HG03521 (cell line): Measurements from ENCODE around the gene DNAJB6.
"Not testable (repeated sequence)": the region's sequence is repeated elsewhere in the genome, so short reads cannot be mapped to it uniquely, and the experiment has no call there.

Experiments
- ATAC-seq: cut with Tn5 transposase; IDR thresholded peaks from one replicate; pipeline ENCODE4 v1.9.1; 2021; ENCODE audit warnings: mild to moderate bottlenecking, moderate library complexity; ENCODE audit not compliant: unreplicated experiment

Gene DNAJB6

DNA sequence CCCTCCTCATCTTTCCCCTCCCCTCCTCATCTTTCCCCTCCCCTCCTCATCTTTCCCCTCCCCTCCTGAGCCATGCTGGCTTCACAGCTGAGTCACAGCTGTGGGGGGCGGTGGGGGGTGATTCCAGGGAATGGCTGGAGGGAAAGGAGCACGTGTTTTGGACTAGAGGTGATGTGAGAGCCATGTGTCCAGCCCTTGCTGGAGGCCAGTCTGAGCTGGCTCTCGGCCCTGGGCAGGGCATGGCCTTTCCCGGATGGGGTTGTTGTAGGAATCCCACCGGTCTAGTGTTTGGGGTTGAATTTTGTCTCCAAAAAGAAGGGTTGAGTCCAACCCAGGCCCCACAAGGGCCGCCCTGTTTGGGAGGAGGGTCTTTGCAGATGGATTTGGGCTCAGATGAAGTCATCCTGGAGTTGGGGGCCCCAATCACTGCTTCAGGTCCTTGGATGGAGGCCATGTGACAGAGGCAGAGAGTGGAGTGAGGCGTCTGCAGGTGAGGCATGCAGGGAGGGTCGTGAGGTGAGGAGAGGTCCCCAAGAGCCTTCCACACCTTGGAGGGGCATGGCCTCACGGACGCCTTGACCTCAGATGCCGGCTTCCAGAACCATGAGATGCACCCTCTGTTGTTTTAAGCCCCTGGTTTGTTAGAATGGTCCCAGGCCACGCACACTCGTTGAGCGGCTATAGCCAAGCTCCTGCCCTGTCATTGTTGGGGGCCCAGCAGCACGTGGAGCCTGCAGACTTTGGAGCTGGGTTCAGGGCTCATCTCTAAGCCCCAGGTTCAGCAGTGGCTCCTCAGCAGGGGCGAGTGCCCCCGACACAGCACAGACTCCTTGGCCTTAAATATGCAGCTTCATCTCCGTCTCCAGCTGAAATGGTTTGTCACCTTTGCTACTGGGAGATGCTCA is 101.6 kb downstream of the DNAJB6 start:
- ATAC-seq: no peak

DNA sequence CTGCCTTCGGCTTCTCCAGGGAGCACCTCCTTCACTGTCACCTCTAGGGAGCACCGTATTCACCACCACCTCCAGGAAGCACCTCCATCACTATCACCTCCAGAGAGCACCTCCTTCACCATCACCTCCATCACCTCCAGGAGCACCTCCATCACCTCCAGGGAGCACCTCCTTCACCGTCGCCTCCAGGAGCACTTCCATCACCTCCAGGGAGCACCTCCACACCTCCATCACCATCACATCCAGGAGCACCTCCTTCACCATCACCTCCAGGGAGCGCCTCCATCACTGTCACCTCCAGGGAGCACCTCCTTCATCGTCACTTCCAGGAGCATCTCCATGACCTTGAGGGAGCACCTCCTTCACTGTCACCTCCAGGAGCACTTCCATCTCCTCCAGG is 102.3 kb downstream of the DNAJB6 start:
- no peak for ATAC-seq

DNA sequence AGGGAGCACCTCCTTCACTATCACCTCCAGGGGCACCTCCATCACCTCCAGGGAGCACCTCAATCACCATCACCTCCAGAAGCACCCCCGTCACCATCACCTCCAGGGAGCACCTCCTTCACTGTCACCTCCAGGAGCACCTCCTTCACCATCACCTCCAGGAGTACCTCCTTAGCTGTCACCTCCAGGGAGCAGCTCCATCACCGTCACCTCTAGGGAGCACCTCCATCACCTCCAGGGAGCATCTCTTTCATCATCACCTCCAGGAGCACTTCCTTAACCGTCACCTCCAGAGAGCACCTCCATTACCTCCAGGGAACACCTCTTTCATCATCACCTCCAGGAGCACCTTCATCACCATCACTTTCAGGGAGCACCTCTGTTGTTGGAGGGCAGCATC is 103.0 kb downstream of the DNAJB6 start:
- ATAC-seq: no peak

DNA sequence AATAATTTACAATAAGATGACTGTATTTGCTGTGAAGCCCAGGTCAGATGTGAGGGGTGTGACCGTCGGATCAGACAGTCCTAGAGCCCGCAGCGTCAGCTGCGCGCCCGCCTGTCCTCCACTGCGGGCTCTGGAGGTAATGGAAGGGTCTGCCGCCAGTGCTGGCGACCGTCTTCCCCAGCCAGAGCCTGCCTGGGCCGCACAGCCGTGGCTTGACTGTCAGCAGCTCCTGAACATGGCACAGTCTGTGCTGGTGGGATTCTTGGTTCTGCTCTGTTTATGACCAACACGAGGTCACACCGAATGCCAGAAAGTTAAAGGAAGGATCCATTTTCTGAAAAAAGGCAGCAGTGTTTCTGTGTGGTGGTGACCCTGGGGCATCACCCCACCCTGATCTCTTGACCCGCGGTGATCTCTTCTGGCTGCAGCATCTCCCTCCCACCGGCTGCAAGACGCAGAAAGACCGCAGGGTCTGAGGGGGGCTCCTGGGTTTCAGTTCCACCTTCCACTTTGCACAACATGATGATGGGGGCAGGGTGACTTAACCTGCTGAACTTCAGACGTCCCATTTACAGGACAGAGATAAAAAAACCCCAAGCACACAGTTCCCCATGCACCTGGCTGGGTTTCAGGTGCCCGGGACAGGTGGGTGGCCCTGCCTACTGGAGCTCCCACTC is 103.7 kb downstream of the DNAJB6 start:
- no peak for ATAC-seq

DNA sequence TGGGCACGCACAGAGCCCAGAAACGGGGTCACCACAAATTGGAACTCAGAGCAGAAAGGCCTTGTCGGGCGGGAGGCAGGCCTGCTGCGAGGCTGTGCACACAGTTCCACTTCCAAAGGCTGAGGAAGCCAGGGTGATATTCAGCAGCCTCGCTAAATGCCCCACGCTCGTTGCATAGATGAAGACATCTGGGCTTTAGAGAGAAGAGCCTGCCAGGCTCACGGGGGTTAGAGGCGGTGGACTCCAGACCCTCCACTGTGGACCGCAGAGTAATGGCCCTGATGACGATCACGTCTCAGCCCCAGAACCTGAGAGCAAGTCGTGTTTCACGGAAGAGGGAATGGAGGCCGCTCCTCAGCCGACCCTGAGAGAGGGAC is 104.2 kb downstream of the DNAJB6 start:
- no peak for ATAC-seq

DNA sequence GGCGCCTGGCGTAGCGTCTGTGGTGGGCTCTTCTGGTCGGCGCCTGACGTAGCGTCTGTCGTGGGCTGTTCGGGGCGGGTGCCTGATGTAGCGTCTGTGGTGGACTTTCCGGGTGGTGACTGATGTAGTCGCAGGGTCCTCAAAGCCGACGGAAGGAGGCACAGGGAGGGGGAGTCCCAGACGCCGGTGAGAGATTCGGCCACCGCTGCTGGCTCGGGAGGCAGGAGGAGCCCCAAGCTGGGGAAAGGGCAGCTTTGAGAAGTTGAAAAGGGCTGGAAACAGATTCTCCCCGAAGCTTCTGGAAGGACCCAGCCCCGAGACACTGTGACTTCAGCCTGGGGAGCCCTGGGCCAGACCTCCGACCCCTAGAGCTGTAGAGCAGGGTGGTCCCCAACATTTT is 105.7 kb downstream of the DNAJB6 start:
- ATAC-seq: no peak

DNA sequence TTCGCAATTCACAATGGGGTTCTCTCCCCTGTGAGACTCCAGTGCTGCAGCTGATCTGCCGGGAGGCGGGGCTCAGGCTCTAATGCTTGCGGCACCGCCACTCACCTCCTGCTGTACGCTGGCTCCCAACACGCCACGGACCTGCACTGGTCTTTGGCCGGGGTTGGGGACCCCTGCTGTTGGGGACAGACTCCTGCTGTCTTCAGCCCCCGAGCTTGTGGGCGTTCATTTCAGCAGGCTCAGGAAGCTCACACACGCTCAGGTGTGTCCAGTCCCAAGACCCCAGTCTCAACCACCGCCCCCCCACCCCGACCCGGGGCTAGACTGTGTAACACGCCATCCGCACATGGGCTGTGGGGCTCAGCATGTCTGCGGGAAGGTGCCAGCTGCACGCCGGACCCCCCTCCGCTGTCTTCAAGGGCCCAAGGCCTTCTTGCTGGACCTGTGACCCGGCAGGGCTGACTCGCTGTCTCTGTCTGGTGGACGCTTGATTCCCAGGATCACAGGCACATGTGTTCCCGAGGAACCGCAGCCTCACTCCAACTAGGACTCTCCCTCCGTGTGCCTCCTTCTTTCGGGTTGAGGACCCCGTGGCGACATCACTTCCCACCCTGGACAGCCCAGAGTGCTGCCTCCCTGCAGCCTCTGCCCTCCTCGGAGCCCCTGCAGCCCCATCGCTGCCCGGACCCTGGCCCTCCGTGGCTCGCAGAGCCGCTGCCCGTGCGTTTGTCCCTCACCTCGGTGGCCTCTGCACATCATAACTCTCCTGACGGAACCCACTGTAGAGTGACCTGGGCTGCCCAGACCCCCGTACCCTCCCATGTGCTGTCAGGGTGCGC is 106.4 kb downstream of the DNAJB6 start:
- no peak for ATAC-seq

DNA sequence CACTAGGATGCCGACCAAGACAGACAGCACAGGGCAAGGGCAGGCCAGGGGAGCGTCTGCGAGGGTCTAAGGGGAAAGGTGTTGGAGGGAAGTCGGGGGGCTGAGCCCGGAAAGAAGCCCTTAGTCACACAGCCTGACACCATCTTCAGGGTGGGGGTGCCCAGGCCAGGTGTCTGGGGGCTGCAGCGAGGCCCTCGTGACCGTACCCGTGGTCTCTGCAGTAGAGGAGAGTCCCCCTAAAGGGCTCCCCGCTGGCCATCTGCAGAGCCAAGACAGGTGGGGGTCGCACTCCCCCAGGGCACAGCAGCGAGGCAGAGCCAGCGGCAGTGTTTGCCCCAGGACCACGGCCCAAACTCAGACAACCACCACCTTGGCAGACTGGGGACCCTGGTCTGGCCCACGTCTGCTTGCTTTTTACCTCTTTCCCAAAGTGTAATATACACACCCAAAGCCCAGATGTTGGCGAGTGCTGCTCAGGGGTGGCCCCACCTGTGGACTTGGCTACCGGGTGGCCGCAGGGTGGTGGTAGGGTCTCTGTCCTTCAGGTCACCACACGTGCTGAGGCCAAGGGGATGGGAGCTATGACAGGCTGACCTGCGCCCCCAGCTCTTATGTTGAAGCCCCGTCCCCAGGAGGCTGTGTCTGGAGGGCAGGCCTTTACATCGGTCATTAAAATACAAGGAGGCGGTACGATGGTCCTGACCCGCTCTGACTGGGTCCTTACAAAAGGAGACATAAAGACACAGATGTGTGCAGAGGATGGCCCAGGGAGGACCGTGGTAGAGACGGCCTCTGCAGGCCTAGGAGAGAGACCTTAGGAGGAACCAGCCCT is 107.4 kb downstream of the DNAJB6 start:
- ATAC-seq: no peak

DNA sequence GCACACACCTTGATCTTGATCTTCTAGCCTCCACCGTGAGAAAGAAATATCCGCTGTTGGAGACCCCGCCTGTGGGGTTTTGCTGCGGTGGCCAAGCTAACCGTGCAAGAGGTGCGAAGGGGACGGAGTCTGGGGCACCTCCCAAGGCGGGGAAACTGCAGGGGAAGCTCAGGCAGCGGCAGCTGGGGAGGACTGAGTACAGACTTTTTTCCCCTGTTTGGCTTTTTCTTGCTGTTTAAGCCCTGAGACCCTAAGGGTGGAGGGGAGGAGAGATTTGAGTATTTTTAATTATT is 108.0 kb downstream of the DNAJB6 start:
- no peak for ATAC-seq

DNA sequence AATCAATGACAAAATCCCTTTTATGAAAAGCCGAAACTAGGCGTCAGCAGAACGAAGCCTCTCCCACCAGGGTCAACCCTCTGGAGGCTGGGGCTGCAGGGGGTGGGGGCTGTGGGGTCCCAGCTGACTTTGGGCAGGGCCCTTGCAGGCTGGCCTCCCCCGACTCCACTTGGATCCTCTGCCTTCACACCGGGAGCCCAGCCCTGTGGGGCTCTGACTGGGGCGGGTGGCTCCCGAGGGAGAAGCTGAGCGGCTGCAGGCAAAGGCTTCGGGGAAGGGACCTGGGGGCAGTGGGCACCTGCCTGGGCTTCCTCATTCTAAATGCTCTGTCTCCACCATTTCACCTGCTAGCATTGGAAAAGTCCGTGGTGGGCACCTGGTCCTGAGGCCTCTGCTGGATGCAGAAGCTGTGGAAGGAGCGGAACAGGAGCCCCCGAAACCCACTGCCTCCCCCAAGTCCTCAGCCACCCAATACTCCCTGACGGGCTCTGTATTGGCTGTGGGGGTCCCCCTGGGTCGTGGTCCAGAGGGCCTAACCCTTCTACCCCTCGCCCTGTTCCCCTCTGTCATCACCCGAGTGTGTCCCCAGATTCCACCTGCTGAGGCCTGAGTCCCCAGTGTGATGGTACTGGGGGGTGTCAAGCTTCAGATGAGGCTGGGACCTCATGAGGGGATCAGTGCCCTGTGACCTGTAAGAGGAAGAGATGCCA is 108.6 kb downstream of the DNAJB6 start:
- ATAC-seq: no peak

DNA sequence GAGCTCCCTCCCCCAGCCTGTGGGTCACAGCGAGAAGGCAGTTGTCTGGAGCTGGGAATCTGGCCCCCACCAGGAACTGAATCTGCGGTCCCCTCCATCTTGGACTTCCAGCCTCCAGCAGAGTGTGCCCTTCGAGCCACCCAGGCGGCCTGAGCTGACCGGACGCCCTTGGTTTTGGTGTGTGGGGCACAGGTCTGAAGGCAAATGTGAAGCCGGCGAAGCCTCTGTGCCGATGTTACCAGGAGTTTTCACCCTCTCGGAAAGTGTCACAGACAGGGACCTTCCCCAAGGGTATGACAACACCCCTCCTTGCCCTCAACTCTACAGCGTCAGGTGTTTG is 109.1 kb downstream of the DNAJB6 start:
- ATAC-seq: no peak

DNA sequence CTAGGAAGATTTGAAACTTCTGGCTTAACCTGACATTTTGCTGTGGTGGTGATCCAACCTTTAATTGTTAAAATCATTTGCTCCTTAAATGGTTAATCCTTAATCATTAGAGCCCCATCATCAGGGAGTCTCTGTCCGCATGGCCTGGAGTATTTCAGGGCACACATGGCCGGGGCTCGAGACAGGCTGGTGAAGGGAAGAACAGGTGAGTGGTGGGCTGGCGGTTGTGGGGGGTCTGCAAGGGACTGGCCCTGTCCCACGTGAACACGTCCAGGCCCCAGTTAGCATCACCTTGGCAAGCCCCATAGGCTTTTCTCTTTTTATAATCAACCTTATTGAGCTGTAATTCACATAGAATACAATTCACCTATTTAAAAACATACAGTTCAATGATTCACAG is 109.5 kb downstream of the DNAJB6 start:
- no peak for ATAC-seq

DNA sequence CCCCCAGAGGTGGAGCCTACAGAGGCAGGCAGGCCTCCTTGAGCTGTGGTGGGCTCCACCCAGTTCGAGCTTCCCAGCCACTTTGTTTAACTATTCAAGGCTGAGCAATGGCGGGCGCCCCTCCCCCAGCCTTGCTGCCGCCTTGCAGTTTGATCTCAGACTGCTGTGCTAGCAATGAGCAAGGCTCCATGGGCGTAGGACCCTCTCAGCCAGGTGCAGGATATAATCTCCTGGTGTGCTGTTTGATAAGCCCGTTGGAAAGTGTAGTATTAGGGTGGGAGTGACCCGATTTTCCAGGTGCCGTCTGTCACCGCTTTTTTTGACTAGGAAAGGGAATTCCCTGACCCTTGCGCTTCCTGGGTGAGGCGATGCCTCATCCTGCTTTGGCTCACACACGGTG is 117.2 kb downstream of the DNAJB6 start:
- not testable (repeated sequence) for ATAC-seq

DNA sequence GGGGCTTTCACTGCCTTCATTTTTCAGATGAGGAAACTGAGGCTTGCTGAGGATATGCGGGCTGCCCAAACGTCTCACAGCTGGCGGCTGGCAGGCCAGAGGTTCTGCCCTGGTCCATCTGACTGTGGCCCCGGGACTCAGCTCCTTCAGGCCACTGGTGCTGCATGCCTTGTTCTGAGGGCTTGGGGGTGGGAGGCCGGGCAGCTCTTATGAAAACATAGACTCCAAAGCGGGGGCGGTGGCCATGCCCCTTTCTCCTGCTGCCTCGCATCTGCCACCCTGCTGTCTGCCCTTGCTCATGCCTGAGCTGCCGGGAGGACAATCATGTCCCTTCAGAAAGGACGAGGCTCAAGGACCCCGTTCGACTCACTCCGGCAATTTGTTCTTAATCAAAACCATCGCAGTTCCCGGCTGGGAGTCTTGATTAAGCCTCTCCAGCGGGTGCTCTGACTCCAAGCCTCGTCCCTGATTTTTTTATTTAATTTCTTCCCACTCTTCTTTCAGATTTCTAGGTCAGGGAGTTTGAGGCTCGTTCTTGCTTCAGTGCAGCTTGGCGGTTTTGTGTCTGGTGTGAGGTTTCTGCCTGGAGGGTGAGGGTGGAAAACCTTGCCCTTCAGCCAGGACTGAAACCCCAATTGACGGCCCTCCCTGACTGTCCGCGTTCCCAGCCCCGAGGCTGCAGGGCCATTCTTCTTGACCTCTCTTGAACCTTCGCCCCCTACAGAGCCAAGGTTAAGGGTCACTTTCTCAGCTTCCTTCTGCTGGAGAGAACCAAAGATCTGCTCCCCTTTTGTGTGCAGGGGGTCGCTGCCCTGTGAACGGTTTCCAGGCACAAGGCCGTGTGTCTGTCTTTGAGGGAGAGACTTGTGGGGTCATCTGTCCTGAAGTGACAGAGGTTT is 120.8 kb downstream of the DNAJB6 start:
- ATAC-seq: no peak

DNA sequence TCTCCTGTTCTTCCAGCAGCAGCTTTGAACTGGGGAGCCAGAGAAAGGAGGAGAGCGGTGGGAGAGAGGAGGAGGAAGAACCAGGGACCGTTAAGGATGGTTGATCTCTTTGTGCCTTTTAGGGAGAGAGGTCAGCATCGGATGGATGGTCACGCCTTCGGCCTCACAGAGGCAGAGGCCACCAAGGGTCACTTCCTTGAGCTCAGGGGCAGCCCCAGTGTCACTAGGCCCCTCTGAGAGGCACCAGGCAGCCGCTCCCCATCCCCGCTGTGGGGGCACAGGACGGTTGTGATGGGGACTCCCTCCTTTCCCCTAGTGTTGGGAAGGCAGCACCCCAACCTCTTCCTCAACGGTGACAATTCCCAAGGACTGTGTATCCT is 121.4 kb downstream of the DNAJB6 start:
- ATAC-seq: no peak

DNA sequence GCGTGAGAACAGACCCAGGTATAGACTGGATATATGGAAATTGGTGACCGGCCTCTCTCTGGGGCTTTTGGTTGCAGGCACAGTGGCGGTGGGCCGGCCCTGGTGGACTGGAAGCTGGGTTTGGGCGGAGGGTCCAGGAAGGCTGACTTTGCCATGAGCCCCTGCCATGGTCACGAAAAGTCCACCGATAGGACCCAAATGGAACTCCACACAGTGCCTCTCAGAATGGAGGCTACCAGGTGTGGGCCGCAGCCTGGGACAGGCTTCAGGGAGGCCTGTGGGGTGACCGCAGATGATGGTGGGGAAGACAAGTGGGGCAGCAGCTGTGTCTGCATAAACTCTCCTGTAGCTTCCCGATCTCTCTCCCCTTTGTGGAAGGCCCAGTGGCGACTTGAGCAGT is 123.2 kb downstream of the DNAJB6 start:
- no peak for ATAC-seq

DNA sequence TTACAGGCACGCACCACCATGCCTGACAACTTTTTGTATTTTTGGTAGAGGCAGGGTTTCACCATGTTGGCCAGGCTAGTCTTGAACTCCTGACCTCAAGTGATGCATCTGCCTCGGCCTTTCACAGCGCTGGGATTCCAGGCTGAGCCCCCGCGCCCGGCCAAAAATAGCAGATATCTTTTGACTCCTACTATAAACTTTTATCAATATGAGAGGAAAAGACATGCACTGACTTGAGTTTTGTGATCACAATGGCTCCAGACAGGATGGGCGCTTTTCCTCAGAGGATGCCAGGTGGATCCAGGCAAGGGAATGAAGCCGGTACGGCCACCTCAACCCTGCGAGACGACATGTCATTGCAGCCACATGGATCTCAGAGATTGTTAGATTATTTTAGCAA is 123.9 kb downstream of the DNAJB6 start:
- no peak for ATAC-seq

DNA sequence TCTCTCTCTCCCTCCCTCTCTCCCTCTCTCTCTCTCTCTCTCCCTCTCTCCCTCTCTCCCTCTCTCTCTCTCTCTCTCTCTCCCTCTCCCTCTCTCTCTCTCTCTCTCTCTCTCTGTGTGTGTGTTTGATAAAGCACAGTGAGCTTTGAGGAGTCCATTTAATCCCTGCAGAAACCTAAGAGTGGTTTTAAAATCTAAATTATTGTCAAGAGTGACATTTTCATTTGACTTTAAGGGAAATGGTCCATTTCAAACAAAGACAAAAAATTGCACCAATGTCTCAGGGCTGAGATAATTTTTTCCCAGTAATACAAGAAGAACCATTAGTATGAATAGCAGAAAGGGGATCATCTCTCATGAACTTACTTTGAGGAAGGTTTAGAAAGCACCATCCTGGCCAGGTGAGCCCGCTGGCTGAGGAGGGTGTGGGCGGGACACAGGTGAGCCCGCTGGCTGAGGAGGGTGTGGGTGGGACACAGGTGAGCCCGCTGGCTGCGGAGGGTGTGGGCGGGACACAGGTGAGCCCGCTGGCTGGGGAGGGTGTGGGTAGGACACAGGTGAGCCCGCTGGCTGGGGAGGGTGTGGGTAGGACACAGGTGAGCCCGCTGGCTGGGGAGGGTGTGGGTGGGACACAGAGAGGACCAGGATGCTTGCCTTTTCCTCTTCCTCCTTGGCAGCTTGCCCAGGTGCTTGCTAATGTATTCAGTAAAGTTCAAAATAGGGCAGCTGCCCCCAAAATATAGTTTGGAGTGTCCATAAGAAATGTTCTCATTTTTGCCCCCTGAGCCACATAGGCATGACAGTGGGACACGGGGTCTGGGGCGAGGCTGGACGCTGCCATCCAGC is 125.0 kb downstream of the DNAJB6 start:
- no peak for ATAC-seq

DNA sequence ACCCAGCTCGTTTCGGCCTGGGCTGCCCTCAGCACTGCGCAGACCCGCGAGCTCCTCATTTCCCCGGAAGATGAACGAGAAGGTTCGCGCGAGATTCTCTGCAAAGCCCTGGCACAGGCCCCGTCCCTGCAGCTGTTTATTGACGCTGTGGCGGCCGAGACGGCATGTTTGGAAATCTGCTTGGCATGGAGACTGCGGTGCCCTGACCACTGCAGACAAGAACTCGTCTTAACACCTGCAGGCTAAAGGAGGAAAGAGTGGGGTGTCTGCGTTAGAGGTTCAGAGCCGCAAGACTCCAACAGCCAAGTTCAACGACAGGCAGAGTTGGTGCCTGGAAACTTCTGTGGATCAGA is 125.6 kb downstream of the DNAJB6 start:
- ATAC-seq: no peak
